K562 (cell line): ENCODE measurements around the gene WDR44. TPM values are rescaled to one million over a fixed set of nuclear protein-coding genes. Genes with fewer than 3 reads are reported as not detected.

ENCODE experiments used
- ATAC-seq: fragments of 200-7000 bp; cut with Tn5 transposase; 3 replicates; pipeline ENCODE4 v1.9.1; 2020; ENCODE audit warnings: moderate library complexity
- BruUV-seq: library from RNA; stranded (reverse); fragments of 400-500 nt; replicated peaks from 2 replicates; lab custom pipeline; 2021; lab: Mats Ljungman, UMichigan
- CTCF ChIA-PET: fragments of 300-600 bp; formaldehyde crosslinking; extraction: SDS; loops from one replicate; lab custom pipeline; 2021; ENCODE audit warnings: low intra/inter-chr PET ratio; lab: Yijun Ruan, JAX
- POLR2A ChIA-PET: fragments of 300-600, 350-650 bp; sonication (Branson Sonifier 250); formaldehyde crosslinking; extraction: SDS; loops from one replicate; lab custom pipeline; 2021; ENCODE audit warnings: antibody characterized with exemption, inconsistent platforms; lab: Yijun Ruan, JAX
- DNase-seq, 4 experiments: peaks; one replicate each; pipeline versions ENCODE4 v3.0.0 to v3.0.0-alpha.2; 2011 to 2018; ENCODE audit warnings: low spot score in 3 of 4, mixed read lengths in 3 of 4; ENCODE audit errors: extremely low read depth in 1 of 4
- FAIRE-seq: peaks from 2 replicates; lab custom pipeline; 2011; peaks lifted over from hg19 to GRCh38; lab: Jason Lieb, UNC
- H2AFZ ChIP-seq: 2 replicates; pipeline ENCODE4 v1.6.0; 2011; ENCODE audit warnings: low read depth, low read length, control low read depth, inconsistent platforms
- H3K27ac ChIP-seq: fragments of 200-600 bp; 3 replicates; pipeline ENCODE4 v1.8.0; 2011; ENCODE audit warnings: low read depth, mild to moderate bottlenecking, control low read depth, inconsistent platforms, low read length, moderate library complexity, mixed read lengths; ENCODE audit errors: extremely low read depth
- H3K27me3 ChIP-seq, 2 experiments: fragments of 300-600 bp in 1 of 2; 2 replicates in 1 of 2; 3 replicates in 1 of 2; pipeline versions ENCODE4 v1.6.0 to v1.8.0; 2011; ENCODE audit warnings: inconsistent platforms in 2 of 2, low read length in 2 of 2, mild to moderate bottlenecking in 1 of 2, mixed read lengths in 1 of 2, moderate library complexity in 1 of 2; ENCODE audit not compliant: control insufficient read depth in 2 of 2, insufficient read depth in 2 of 2
- H3K36me3 ChIP-seq: fragments of 300-600 bp; 3 replicates; pipeline ENCODE4 v1.8.0; 2011; ENCODE audit warnings: mild to moderate bottlenecking, low read length, inconsistent platforms; ENCODE audit not compliant: control insufficient read depth, insufficient read depth
- H3K4me1 ChIP-seq, 2 experiments: fragments of 200-600 bp in 1 of 2; replicated peaks in 1 of 2; 2 replicates in 1 of 2; 3 replicates in 1 of 2; pipeline versions ENCODE4 v1.5.1 to v1.8.0; 2011; ENCODE audit warnings: inconsistent platforms in 2 of 2, low read length in 2 of 2, mild to moderate bottlenecking in 1 of 2, mixed read lengths in 1 of 2, moderate library complexity in 1 of 2; ENCODE audit not compliant: control insufficient read depth in 2 of 2, insufficient read depth in 2 of 2
- H3K4me2 ChIP-seq: 2 replicates; pipeline ENCODE4 v1.6.1; 2011; ENCODE audit warnings: low read length, control low read depth, inconsistent platforms, mixed read lengths; ENCODE audit not compliant: insufficient read depth
- H3K4me3 ChIP-seq: fragments of 200-600 bp; sonication (generic), shearing (Covaris generic); 2 replicates; pipeline ENCODE4 v1.5.1; 2016; ENCODE audit warnings: control low read depth, inconsistent platforms
- H3K79me2 ChIP-seq: fragments of 200-600 bp; 3 replicates; pipeline ENCODE4 v1.8.0; 2011; ENCODE audit warnings: low read length, inconsistent platforms; ENCODE audit not compliant: control insufficient read depth, insufficient read depth
- H3K9ac ChIP-seq, 2 experiments: 2 replicates each; pipeline versions ENCODE4 v1.6.0 to v1.6.1; 2011; ENCODE audit warnings: low read depth in 2 of 2, low read length in 2 of 2, control low read depth in 1 of 2, inconsistent platforms in 1 of 2, mild to moderate bottlenecking in 1 of 2, mixed read lengths in 1 of 2; ENCODE audit not compliant: insufficient read depth in 1 of 2
- H3K9me1 ChIP-seq: one replicate; pipeline ENCODE4 v1.6.0; 2011; ENCODE audit warnings: inconsistent platforms, mild to moderate bottlenecking, low read length, moderate library complexity; ENCODE audit not compliant: control insufficient read depth, insufficient read depth
- H3K9me3 ChIP-seq: replicated peaks from 2 replicates; pipeline ENCODE4 v1.5.1; 2011; ENCODE audit warnings: low read depth, low read length, inconsistent platforms; ENCODE audit not compliant: control insufficient read depth, insufficient read depth
- H4K20me1 ChIP-seq: replicated peaks from 2 replicates; pipeline ENCODE4 v1.6.1; 2011; ENCODE audit warnings: low read length, inconsistent platforms, mixed read lengths; ENCODE audit not compliant: control insufficient read depth, insufficient read depth
- CBFA2T3 ChIP-seq: fragments of 450-650 bp; IDR thresholded peaks from 2 replicates; pipeline ENCODE4 v1.6.1; 2017
- ETS2 ChIP-seq: IDR thresholded peaks from 2 replicates; pipeline ENCODE4 v1.6.1; 2016; ENCODE audit warnings: borderline replicate concordance, missing genetic modification characterization, mild to moderate bottlenecking, moderate library complexity, missing compliant biosample characterization; ENCODE audit not compliant: poor library complexity, severe bottlenecking
- KDM1A ChIP-seq, 2 experiments: fragments of 450-650 bp; IDR thresholded peaks; 2 replicates each; pipeline ENCODE4 v1.6.1; 2016; ENCODE audit warnings: mild to moderate bottlenecking in 2 of 2
- NFRKB ChIP-seq: fragments of 450-650 bp; IDR thresholded peaks from 2 replicates; pipeline ENCODE4 v1.6.1; 2016; ENCODE audit warnings: low read depth
- ZNF133 ChIP-seq: fragments of 250-450 bp; sonication (Bioruptor Pico); IDR thresholded peaks from 2 replicates; pipeline ENCODE4 v1.4.0; 2020; ENCODE audit warnings: mild to moderate bottlenecking
- WGBS: fragments of 100-300 bp; shearing (Covaris generic); methylation state at CpG from one replicate; pipeline ENCODE4 v1.1.6; 2016; ENCODE audit warnings: low coverage, mixed read lengths; ENCODE audit not compliant: insufficient coverage; ENCODE audit errors: missing lambda C conversion rate; 5-methylcytosine and 5-hydroxymethylcytosine counted together
- in situ Hi-C: fragments of 300-500 bp; cut with MboI; formaldehyde crosslinking; loops from 4 replicates; pipeline ENCODE4 v1.15.0; 2018; ENCODE audit warnings: inconsistent platforms, mixed read lengths
- intact Hi-C: fragments of 100-400 bp; cut with micrococcal nuclease; formaldehyde crosslinking; loops from 2 replicates; pipeline ENCODE4 v1.14.2; 2022
- polyA plus RNA-seq, 8 experiments: library from polyadenylated mRNA; depleted of rRNA in 4 of 8; stranded (reverse) in 5 of 8; unstranded in 3 of 8; fragments of >200 nt; fragmentation: Nextera tagmentation in 2 of 8; fragmentation: Illumina TruSeq in 1 of 8; extraction: Ambion mirVana in 2 of 8; extraction: Trizol in 1 of 8; gene quantifications; 2 replicates each; pipeline versions ENCODE4 v1.2.1 to v1.2.3, GENCODE V29; 2011 to 2014; ENCODE audit warnings: inconsistent platforms in 1 of 8, missing spikeins in 1 of 8
- total RNA-seq, 7 experiments: library from RNA; depleted of rRNA in 6 of 7; stranded (reverse); fragments of >200 nt in 6 of 7; fragmentation: Illumina TruSeq in 2 of 7; extraction: Trizol in 2 of 7; gene quantifications; 2 replicates each; pipeline versions ENCODE4 v1.2.1 to v1.2.3, GENCODE V29; 2011 to 2021; ENCODE audit warnings: low replicate concordance in 1 of 7
- TF ChIP-seq, protein P1 (sequence below): fragments of 250-450 bp; sonication (Bioruptor Pico); IDR thresholded peaks from 2 replicates; pipeline ENCODE4 v1.9.0; 2021; ENCODE audit warnings: mild to moderate bottlenecking, inconsistent platforms
- TF ChIP-seq, protein P2 (sequence below), 2 experiments: IDR thresholded peaks in 1 of 2; conservative IDR thresholded peaks in 1 of 2; 2 replicates each; pipeline ENCODE4 v1.6.1; 2016; ENCODE audit warnings: low read depth in 2 of 2, mild to moderate bottlenecking in 1 of 2, missing compliant biosample characterization in 1 of 2, missing genetic modification characterization in 1 of 2, moderate library complexity in 1 of 2

Gene WDR44
- total and polyA plus RNA-seq, 9 of the 15 experiments (the other 6 are each of a cell fraction or from before 2014, with no cell fraction given) = 5.6 to 20.0 (median 14.6) TPM

GRCh38 chrX:118360429-118361125 lies 14.7 kb downstream of the WDR44 start:
- Histone ChIP-seq H3K4me2 (no peak overlapping the region), H3K9me1 (peaks cover 3% of the 10 kb centered on the region), H4K20me1 (no peaks in the 10 kb centered on the region; the same call in none of the 2 replicates), H3K79me2 (peaks cover 66% of the 10 kb centered on the region), H3K9me3 (no peaks in the 10 kb centered on the region), H3K27ac (no peak overlapping the region), H3K4me1 (peaks cover 0 to 3% of the 10 kb centered on the region in 2 experiments; a peak in 2 of 5 replicates), H3K27me3 (no peaks in the 10 kb centered on the region), H3K4me3 (no peak overlapping the region), H3K36me3 (no peaks in the 10 kb centered on the region), H3K9ac (no peak overlapping the region), H2AFZ (no peak overlapping the region)
- no peak for FAIRE-seq
- DNase-seq = no peak
- POLR2A ChIA-PET = interaction anchor here (0.6 to 1.6 kb wide), 3 partner anchors 9 to 14 kb away, joined by 3 to 4 read pairs (median 3); no protein-coding TSS in a partner anchor
- no peak for TF ChIP-seq ETS2
- no peak for TF ChIP-seq NFRKB
- no peak for TF ChIP-seq ZNF133 (CRISPR knock-in tag)
- TF ChIP-seq KDM1A (IDR thresholded peaks at IDR 0.05) = peak; percentile 85 to 89
- TF ChIP-seq CBFA2T3 = peak; percentile 35; the same call in 1 of the 2 replicates
- TF ChIP-seq, protein P1, sequence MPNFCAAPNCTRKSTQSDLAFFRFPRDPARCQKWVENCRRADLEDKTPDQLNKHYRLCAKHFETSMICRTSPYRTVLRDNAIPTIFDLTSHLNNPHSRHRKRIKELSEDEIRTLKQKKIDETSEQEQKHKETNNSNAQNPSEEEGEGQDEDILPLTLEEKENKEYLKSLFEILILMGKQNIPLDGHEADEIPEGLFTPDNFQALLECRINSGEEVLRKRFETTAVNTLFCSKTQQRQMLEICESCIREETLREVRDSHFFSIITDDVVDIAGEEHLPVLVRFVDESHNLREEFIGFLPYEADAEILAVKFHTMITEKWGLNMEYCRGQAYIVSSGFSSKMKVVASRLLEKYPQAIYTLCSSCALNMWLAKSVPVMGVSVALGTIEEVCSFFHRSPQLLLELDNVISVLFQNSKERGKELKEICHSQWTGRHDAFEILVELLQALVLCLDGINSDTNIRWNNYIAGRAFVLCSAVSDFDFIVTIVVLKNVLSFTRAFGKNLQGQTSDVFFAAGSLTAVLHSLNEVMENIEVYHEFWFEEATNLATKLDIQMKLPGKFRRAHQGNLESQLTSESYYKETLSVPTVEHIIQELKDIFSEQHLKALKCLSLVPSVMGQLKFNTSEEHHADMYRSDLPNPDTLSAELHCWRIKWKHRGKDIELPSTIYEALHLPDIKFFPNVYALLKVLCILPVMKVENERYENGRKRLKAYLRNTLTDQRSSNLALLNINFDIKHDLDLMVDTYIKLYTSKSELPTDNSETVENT (CRISPR knock-in tag) = no peak
- TF ChIP-seq, protein P2, sequence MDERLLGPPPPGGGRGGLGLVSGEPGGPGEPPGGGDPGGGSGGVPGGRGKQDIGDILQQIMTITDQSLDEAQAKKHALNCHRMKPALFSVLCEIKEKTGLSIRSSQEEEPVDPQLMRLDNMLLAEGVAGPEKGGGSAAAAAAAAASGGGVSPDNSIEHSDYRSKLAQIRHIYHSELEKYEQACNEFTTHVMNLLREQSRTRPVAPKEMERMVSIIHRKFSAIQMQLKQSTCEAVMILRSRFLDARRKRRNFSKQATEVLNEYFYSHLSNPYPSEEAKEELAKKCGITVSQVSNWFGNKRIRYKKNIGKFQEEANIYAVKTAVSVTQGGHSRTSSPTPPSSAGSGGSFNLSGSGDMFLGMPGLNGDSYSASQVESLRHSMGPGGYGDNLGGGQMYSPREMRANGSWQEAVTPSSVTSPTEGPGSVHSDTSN (CRISPR knock-in tag; IDR thresholded peaks at IDR 0.05; ENCODE audit: low read depth) = no peak
- TF ChIP-seq, protein P2 (tag; conservative IDR thresholded peaks at IDR 0.05; ENCODE audit: low read depth) = no peak
- 6% methylated on average over 3 of the region's 3 CpGs for WGBS
- ATAC-seq = peak; percentile 51
- BruUV-seq = no TSS peak
- in situ Hi-C loops (no loop called here), intact Hi-C loops (no loop called here)
- CTCF ChIA-PET = no interaction called here
